CD4-positive, alpha-beta T cell treated with Interleukin-21 for 1 hour (primary cell): Measurements from ENCODE around the gene C22orf31.
"Not testable (repeated sequence)": the region's sequence is repeated elsewhere in the genome, so short reads cannot be mapped to it uniquely, and the experiment has no call there.

Experiments used
- DNase-seq: peaks from one replicate; pipeline ENCODE4 v3.0.0-alpha.2; 2020

C22orf31 gene

GRCh38 chr22:29061773-29062172 is at the start of gene C22orf31:
Gene C22orf31 (minus strand): TSS chr22:29061831. CDS start chr22:29061792, 39 bp downstream.
- no peak for DNase-seq

GRCh38 chr22:29110946-29111345 is 49.3 kb upstream of the C22orf31 start:
- no peak for DNase-seq

- no peak for DNase-seq
These were observed 48.2 kb upstream of the C22orf31 start for GRCh38 chr22:29109822-29110221.

GRCh38 chr22:29108137-29108536 is 46.5 kb upstream of the C22orf31 start:
- no peak for DNase-seq

GRCh38 chr22:29106839-29107238 is 45.2 kb upstream of the C22orf31 start:
- no peak for DNase-seq

- no peak for DNase-seq
These were observed 43.8 kb upstream of the C22orf31 start for GRCh38 chr22:29105468-29105867.

- DNase-seq, result no peak
These were observed 41.5 kb upstream of the C22orf31 start for GRCh38 chr22:29103121-29103520.

GRCh38 chr22:29102300-29102699 is 40.7 kb upstream of the C22orf31 start:
- DNase-seq, result no peak

- no peak for DNase-seq
These were observed 36.7 kb upstream of the C22orf31 start for GRCh38 chr22:29098296-29098695.

GRCh38 chr22:29096736-29097669 is 35.4 kb upstream of the C22orf31 start:
- no peak for DNase-seq

GRCh38 chr22:29095459-29095858 is 33.8 kb upstream of the C22orf31 start:
- DNase-seq, result no peak

- no peak for DNase-seq
These were observed 32.1 kb upstream of the C22orf31 start for GRCh38 chr22:29093501-29094300.

GRCh38 chr22:29093030-29093429 is 31.4 kb upstream of the C22orf31 start:
- DNase-seq, result no peak

GRCh38 chr22:29092243-29092642 is 30.6 kb upstream of the C22orf31 start:
- no peak for DNase-seq

- no peak for DNase-seq
These were observed 28.4 kb upstream of the C22orf31 start for GRCh38 chr22:29090039-29090438.

- DNase-seq, result no peak
These were observed 27.9 kb upstream of the C22orf31 start for GRCh38 chr22:29089507-29089906.

- no peak for DNase-seq
These were observed 27.2 kb upstream of the C22orf31 start for GRCh38 chr22:29088809-29089208.

- DNase-seq, result no peak
These were observed 25.4 kb upstream of the C22orf31 start for GRCh38 chr22:29087012-29087411.

- DNase-seq, result no peak
These were observed 22.4 kb upstream of the C22orf31 start for GRCh38 chr22:29083933-29084591.

- not testable (repeated sequence) for DNase-seq
These were observed 21.9 kb upstream of the C22orf31 start for GRCh38 chr22:29083576-29083932.

GRCh38 chr22:29082826-29083545 is 21.4 kb upstream of the C22orf31 start:
- no peak for DNase-seq

- no peak for DNase-seq
These were observed 20.0 kb upstream of the C22orf31 start for GRCh38 chr22:29081517-29082236.
